SW480 (cell line): Measurements from ENCODE around the gene AP1AR.
"Not testable (repeated sequence)": the region's sequence is repeated elsewhere in the genome, so short reads cannot be mapped to it uniquely, and the experiment has no call there.

Experiments used
- DNase-seq: peaks from one replicate; pipeline ENCODE4 v3.0.0-alpha.2; 2016; ENCODE audit warnings: low spot score

AP1AR gene

DNA sequence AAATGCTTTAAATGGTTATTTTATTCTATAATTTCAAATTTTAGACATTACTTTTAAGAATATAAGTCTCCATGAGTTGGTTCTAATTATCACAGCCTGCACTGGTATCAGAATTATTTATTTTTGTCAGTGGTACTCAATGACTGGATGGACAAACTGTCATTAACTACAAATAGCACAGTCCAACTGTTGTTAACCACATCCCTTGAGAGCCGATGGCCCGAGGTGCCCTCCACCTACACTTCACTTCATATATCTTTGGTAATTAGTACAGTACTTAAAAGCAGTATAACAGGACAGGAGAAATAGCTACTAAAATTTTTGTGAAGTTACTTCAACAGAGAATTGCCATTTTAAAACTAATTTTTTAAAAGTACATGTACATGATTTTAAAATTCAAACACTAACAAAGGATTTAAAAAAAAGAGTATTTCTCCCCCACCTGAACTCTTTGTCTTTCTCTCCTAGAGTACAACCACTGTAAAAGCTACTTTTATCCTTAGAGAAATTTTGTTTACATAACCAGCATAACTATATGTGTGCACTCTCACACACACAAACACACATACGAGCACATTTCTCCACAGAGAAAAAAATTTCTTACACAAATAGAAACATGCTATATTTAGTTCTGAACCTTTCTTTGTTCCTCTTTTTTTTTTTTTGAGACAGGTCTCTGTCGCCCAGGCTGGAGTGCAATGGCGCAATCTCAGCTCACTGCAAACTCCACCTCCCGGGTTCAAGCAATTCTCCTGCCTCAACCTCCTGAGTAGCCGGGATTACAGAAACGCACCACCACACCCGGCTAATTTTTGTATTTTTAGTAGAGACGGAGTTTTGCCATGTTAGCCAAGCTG, 47.7 kb downstream of the AP1AR start:
- DNase-seq = no peak

DNA sequence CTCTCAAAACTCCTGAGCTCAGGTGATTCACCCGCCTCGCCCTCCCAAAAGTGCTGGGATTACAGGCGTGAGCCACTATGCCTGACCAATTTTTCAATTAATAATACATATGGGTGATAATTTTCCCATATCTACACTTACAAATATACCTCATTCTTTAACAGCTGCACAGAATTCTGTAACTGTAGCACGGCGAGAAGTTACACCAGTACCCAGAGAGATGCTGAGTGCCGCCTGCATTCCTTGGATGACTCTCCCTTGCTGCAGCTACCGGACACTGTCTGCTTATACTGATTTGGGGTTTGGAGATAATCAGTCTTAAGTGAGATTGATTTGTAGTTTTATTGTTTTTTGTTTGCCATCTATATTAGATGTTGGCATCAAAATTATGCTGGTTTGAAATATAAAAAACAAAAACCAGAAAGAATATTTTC, 48.3 kb downstream of the AP1AR start:
- DNase-seq = no peak

DNA sequence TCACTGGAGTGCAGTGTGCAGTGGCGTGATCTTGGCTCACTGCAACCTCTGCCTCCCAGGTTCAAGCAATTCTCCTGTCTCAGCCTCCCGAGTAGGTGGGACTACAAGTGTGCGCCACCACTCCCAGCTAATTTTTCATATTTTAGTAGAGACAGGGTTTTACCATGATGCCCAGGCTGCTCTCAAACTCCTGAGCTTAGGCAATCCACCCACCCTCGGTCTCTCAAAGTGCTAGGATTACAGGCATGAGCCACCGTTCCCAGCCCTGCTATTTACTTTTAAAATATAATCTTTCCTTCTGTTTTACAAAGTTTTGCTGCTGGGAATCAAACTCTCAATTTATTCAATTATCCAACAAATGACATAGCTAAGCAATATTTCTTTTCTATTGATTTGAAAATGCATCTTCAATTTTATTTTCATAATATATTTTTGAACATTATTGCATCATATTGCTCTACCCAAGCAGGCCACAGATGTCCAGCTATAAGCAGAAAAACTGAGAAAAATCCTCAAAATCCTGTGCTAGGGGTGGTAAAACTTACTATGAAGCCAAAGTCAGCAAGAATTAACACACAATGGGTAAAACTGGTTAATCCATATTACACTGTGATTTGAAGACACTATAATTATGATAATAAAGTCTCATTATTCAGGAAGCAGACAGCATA, 48.9 kb downstream of the AP1AR start:
- no peak for DNase-seq

DNA sequence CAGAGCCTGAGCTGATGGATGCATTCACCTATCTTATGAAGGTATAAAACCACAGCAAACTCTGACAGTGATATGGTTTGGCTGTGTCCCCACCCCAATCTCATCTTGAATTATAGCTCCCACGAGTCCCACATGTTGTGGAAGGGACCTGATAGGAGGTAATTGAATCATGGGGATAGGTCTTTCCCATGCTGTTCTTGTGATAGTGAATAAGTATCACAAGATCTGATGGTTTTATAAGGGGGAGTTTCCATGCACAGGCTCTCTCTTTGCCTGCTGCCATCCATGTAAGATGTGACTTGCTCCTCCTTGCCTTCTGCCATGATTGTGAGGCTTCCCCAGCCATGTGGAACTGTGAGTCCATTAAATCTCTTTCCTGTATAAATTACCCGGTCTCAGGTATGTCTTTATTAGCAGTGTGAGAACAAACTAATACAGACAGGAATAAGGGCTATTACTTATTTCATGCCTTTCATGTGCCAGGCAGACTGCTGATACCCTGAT, 50.4 kb downstream of the AP1AR start:
- not testable (repeated sequence) for DNase-seq

DNA sequence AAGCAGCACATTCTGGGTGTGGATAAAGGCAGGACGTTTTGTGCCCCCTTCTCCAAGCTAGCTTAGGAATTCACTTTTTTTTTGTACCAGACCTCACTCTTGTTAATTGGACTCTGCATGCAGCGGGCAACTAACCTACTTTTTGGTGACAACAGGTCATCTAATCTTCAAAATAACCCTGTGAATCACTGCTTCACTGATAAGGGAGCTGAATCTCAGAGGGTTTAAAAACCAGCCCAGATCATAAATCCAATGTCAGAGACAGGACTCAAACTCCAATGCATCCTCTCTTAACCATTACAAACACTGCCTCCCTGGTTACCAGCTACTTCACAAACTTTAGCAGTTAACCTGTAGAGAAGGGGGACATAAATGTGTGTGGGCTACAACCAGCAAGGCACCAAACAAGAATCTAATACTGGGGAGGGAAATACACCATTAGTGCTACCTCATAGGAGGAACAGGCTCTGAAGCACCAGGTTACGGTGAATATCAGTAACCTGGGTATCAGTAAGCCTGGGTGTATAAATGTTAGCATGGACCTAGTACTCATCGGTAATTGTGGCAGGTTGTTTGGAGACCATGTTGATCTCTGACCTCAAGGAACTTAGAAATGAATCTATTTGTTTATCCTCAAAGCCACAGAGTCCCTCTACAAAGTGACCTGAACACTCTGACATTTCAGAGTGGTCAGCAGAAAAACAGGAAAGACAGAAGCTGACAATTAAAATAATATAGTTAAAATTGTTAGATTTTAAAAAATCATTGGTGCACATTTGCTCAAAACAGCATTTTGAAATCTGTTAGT, 51.5 kb downstream of the AP1AR start:
- DNase-seq = no peak

DNA sequence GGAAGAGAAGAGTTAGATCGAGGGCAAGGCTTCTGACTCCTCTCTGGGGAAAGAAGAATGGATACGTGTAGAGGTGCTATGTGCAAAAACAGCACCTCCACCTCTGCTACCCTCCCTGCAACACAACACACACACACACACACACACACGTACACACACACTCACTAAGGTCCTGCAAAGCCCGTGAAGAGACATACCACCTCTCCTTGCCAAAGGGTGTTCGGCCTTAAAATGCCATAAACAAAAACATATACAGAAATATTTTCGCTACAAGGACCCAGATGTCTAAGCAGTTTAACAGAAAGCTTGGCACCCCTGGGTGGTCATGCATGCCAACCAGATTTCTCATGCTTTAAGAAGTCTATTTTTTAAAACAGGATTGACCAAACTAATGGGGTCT, 52.6 kb downstream of the AP1AR start:
- peak; percentile 3 for DNase-seq

DNA sequence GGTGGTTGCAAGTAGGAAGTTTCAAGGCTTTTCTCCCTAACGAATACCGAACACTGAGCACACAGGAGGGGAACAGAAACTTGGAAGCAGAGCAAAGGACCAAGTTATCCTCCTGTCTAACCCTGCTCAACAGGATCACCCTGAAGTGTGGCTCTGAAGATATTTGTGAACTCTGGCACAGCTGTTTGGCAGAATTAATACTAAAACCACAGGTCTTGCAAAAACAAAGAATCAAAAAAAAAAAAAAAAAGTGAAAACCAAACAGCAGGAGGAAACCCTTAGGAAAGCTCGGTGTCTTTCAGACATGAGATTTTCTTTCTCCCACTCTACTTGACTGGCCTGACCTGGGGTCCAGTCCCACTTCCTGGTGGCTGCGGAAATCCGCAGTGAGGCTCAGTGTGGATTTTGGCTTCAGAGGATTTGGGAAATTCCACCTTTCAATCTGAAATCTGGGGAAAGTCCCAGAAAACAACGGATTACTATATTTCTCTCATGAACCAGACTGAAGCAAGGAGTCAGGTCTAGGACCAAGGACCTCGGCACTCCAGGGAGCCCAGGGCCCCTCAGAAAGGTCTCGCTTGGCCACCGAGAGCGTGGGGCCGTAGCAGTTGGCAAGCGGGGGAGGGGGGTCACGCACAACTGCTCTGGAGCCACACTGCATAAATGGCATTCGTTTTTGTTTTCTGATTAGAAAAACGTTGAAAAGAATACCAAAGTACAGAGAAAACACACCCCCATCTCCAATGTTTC, 53.2 kb downstream of the AP1AR start:
- DNase-seq = no peak

DNA sequence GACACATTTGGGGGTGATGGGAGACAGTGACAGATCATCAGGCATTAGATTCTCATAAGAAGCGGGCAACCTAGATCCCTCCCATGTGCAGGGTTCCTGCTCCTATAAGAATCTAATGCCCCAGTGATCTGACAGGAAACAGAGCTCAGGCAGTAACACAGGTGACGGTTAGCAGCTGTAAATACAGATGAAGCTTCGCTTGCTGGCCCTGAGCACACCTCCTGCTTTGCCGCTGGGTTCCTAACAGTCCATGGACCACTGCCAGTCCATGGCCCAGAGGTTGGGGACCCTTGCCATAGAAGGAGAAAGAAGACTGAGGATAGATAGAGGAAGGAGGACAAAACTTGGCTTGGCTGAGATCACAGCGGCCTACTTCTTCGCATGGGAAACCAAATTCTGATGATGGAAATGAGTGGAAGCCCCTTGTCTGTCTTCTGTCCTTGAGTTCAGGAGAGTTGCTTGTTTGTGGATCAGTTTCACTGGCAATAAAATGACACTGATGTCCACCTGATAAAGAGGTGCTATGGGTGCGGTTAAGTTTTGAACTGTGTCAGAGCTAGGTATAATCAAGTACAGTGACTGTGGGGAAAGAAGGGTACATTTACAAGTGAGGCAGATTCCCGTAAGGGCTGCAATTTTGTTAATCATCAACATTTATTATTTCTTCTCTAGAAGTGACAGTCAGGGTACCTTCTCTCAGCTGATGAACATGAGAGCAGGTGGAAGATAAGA, 55.8 kb downstream of the AP1AR start:
- DNase-seq = no peak

DNA sequence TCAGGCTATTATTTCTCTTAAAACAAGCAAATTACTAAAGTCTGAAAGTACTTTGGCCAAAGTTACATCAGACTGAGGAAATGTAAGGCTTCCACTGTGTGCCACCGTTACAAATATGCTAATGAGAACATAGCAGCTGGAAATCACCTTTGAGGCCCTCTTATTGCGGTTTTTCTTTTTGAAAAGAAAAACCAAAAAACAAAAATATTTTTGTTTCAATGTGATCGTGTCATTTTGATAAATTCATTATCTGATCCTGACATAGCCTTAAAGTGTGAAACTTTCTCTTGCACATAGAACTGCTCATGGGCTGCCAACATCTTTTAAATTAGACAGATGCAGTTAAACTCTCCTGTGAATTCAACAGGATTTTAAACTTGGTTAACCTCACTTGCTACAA, 56.9 kb downstream of the AP1AR start:
- DNase-seq = no peak

DNA sequence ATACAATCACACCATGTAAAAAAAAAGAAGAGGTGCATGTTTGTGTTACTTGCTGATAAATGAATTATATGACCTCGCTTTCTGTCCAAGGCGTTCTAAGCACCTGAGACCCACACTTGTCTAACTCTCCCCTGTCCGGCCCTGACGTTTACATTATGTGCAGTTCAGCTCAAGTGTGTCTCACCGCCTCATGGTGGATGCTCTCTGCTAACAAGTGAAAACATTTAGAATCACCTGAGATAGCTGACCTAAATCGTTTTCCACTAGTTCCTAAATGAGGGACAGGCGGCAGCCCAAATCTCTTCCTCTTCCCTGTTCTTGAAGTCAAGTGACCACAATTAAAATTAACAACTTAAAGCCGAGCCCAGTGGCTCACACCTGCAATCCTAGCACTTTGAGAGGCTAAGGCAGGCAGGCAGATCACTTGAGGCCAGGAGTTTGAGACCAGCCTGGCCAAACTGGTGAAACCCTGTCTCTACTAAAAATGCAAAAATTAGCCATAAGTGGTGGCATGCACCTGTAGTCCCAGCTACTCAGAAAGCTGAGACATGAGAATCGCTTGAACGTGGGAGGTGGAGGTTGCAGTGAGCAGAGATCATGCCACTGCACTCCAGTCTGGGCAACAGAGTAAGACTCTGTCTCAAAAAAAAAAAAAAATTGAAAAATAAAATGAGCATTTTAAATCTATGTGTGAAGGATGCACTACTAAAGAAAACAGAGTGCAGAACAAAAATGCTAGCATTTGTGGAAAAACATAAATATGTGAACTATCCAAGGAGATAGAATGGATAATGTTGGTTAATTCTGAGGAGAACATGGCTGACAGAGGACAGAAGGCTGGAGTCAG, 58.0 kb downstream of the AP1AR start:
- DNase-seq = no peak

DNA sequence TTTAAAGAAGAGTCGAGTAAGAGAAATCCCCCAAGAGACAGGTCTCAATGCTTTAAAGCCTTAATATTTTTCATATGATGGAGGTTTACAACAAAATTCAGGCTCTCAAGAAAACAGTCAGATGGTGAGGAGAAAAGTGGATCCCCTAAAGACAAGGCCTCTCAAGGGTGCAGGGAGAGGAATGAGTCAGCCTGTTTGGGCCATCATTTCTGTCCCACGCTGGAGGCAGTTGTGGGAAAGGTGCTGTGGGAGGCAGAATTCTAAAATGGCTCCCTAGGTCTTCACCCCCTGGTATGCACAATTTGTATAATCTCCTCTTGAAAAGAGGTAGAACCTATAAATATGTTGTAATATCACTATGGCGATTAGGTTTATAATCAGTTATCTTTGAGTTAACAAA, 58.8 kb downstream of the AP1AR start:
- no peak for DNase-seq

DNA sequence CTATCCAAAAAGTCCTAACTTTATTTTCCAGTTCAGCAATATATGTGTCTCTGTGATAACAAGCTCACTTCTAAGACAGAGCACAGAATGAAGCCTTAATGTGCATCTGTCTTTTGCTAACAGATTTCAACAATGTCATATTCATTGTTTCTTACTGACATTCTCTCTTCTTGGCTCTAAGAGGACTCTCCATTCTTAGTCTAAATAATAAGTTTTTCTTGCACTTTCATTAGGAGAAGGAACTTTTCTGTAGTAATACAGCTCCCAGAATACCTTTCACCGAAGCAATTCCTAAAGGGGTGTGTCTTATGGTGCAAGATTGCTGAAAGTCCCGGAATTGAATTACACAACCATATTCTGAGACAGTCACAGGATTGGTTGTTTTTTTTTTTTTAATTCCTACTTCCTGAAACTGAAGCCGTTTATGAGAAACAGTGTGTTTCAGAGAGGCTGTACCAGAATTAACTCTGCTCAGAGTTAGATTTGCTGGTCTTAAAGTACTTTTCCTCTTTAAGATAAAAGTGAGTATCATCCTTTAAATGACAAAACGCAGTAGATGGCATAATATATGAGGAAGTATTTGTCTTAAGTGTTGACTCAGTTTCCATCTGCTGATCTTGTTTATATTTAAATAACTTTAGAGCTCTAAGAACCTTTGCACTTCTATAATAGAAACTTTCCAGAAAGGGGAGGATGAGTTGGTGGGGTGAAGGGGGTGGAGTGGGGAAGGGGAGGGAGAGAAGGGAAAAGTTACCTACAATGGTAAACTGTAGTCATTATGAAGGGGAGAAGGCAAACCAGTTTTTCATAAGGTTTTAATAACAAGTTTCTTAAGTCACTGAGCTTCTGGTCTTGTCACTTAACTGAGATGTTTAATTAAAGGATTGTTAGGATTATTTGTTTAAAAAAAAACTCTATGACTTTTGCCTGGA, 65.6 kb downstream of the AP1AR start, which contains the start of gene ALPK1:
Gene ALPK1 (plus strand): TSS at position 421 of the 932 bp plus-strand sequence.
- DNase-seq = peak; percentile 56

DNA sequence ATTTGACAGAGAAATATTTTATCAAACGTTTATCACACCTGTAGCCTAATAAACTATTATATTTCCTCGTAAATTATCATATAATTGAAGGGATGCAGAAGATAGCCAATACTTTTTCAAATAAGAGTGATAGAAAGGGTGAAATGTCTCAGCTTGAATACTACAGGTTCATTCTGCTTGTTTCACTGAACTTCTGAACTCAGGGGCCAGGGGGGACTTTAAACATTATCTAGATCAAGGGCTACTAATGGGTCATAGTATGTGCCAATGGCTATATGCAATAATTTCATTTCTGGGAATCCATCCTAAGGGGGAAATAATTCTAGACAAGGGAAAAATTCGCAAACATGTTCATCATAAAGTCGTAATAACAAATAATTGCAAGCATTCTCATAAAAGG, 68.1 kb downstream of the AP1AR start:
- DNase-seq = no peak

DNA sequence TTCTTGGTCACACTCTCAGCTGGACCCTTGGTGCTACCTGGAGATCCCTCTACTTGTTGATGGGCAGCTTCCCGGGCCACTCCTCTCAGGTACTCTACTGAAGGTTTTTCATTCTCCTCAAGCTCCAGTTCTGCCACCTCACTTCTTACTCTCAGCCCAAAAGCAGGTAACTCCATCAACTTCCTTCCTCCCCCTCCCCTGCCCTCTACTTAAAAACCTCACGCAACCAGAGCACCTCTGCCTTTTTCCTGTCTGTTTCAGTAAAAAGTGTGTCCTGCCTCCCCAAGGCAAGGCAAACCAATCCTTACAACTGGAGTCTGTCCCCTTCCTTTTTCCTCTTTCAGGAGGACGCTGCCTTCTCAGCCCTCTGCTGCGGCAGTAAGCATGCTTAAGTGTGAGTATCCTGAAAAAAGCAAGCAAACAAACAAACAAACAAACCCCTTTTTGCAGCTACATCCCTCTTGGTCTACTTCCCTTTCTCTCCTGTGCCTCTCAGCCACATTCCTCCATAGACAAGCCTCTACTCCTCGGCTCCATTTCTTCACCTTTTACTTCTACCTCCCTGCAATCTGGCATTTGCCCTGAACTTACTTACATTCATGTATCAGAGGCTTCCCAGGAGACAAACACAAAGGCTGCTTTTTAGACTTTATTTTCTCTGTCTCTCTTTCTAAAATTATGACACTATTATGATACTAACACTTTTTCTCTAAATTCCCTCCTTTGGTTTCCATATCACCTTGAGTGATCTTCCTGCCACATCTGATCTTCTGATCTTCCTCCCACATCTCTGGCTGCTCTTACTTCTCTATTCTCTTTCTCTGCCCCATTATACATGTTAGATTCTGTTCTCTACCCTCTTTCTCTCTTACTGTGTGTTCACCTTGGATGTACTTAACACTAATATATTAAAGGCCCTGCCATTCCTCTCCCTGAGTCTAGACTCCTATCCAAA, 71.0 kb downstream of the AP1AR start:
- no peak for DNase-seq

DNA sequence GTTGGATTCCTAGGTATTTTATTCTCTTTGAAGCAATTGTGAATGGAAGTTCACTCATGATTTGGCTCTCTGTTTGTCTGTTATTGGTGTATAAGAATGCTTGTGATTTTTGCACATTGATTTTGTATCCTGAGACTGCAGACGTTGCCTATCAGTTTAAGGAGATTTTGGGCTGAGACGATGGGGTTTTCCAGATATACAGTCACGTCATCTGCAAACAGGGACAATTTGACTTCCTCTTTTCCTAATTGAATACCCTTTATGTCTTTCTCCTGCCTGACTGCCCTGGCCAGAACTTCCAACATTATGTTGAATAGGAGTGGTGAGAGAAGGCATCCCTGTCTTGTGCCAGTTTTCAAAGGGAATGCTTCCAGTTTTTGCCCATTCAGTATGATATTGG, 73.9 kb downstream of the AP1AR start:
- DNase-seq = not testable (repeated sequence)

DNA sequence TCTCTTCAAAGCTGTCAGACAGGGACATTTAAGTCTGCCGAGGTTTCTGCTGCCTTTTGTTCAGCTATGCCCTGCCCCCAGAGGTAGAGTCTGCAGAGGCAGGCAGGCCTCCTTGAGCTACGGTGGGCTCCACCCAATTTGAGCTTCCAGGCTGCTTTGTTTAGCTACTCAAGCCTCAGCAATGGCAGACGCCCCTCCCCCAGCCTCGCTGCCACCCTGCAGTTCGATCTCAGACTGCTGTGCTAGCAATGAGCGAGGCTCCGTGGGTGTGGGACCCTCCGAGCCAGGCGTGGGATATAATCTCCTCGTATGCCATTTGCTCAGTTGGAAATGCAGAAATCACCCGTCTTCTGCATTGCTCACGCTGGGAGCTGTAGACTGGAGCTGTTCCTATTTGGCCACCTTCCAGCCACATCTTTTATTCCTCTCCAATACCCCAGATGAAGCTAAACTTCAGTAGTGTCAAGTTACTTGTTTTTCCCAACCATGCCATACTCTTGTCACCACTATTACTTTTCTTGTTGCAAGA, 77.7 kb downstream of the AP1AR start:
- DNase-seq = not testable (repeated sequence)

DNA sequence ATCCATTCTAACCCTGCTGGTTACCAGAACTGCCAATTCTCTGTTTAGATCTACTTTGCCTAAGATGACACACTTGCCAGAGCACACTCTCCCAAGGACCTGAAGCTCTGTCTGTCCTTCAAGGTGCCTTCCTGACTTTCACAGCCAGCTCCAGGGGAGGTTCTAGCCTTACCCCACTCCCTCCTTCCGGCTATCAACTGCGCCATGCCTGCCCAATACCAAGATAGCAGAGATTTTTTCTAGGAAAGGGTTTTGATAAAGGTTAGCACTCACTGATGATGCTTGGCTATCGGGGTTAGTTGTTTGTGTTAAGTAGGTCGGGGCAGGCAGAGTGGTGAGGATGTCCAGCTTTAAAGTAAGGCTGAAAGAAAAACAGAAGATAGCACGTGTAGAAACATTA, 79.9 kb downstream of the AP1AR start:
- DNase-seq = no peak
